ENCODE results near the gene SLC35C1. TPM values are rescaled to one million over a fixed set of nuclear protein-coding genes. Genes with fewer than 3 reads are reported as not detected.
A peak's percentile ranks its signal among the peaks of the same experiment; 100 is the strongest.

SLC35C1 gene
- total and polyA plus RNA-seq, 2 of the 13 experiments (the other 11 are each of a cell fraction or from before 2014, with no cell fraction given): 2.9 to 7.0 TPM

DNA sequence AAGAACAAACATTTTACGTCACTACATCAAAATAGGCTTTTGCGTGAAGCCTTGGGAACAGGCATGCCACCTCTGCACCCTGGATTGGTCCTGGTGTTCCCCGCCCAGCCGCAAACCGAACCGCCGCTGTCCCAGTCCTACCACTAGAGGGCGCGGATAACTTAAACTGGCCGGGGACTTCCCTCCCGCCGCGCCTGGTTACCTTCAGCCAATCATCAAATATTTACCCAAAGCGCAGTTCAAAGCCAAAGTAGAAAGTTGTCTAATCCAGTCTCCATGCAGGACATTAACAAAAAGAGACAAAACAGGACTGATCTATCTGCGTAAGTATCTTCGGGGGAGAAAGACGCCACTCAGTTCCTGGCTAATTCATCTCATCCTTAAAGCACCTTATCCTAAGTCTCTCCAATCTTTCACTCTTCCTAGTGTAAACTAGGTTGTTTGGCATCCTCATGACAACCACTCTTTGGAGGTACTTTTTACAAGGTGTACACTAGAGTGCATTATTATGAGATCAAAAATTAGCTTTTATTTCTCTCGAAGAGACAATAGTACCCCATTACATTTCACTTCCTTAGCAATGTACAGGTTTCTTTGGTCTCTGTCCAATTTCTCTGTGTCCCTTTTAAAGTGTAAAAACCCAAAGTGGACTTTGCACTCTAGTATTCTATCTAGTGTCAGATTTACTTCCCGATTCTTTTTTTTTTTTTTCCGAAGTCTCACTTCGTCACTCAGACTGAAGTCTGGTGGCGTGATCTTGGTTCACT, 38.4 kb downstream of the SLC35C1 start (continued):
- no peak for TF ChIP-seq ZHX2 (IDR thresholded peaks at IDR 0.05; ENCODE audit: low read depth)
- TF ChIP-seq ZHX2 (CRISPR knock-in tag; IDR thresholded peaks at IDR 0.05; ENCODE audit: borderline replicate concordance): no peak
- TF ChIP-seq, protein P1, sequence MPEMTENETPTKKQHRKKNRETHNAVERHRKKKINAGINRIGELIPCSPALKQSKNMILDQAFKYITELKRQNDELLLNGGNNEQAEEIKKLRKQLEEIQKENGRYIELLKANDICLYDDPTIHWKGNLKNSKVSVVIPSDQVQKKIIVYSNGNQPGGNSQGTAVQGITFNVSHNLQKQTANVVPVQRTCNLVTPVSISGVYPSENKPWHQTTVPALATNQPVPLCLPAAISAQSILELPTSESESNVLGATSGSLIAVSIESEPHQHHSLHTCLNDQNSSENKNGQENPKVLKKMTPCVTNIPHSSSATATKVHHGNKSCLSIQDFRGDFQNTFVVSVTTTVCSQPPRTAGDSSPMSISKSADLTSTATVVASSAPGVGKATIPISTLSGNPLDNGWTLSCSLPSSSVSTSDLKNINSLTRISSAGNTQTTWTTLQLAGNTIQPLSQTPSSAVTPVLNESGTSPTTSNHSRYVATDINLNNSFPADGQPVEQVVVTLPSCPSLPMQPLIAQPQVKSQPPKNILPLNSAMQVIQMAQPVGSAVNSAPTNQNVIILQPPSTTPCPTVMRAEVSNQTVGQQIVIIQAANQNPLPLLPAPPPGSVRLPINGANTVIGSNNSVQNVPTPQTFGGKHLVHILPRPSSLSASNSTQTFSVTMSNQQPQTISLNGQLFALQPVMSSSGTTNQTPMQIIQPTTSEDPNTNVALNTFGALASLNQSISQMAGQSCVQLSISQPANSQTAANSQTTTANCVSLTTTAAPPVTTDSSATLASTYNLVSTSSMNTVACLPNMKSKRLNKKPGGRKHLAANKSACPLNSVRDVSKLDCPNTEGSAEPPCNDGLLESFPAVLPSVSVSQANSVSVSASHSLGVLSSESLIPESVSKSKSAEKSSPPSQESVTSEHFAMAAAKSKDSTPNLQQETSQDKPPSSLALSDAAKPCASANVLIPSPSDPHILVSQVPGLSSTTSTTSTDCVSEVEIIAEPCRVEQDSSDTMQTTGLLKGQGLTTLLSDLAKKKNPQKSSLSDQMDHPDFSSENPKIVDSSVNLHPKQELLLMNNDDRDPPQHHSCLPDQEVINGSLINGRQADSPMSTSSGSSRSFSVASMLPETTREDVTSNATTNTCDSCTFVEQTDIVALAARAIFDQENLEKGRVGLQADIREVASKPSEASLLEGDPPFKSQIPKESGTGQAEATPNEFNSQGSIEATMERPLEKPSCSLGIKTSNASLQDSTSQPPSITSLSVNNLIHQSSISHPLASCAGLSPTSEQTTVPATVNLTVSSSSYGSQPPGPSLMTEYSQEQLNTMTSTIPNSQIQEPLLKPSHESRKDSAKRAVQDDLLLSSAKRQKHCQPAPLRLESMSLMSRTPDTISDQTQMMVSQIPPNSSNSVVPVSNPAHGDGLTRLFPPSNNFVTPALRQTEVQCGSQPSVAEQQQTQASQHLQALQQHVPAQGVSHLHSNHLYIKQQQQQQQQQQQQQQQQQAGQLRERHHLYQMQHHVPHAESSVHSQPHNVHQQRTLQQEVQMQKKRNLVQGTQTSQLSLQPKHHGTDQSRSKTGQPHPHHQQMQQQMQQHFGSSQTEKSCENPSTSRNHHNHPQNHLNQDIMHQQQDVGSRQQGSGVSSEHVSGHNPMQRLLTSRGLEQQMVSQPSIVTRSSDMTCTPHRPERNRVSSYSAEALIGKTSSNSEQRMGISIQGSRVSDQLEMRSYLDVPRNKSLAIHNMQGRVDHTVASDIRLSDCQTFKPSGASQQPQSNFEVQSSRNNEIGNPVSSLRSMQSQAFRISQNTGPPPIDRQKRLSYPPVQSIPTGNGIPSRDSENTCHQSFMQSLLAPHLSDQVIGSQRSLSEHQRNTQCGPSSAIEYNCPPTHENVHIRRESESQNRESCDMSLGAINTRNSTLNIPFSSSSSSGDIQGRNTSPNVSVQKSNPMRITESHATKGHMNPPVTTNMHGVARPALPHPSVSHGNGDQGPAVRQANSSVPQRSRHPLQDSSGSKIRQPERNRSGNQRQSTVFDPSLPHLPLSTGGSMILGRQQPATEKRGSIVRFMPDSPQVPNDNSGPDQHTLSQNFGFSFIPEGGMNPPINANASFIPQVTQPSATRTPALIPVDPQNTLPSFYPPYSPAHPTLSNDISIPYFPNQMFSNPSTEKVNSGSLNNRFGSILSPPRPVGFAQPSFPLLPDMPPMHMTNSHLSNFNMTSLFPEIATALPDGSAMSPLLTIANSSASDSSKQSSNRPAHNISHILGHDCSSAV (CRISPR knock-in tag; IDR thresholded peaks at IDR 0.05; ENCODE audit: borderline replicate concordance): no peak
- no peak for TF ChIP-seq ETV6 (CRISPR knock-in tag; conservative IDR thresholded peaks at IDR 0.05)
- TF ChIP-seq ZNF275 (CRISPR knock-in tag; IDR thresholded peaks at IDR 0.05; ENCODE audit: borderline replicate concordance): 0 out of 2 replicates have a peak, but pooled peaks have one; percentile 27
- TF ChIP-seq NCOR1 (IDR thresholded peaks at IDR 0.05; ENCODE audit: borderline replicate concordance, low read length): peak; percentile 92
- no peak for TF ChIP-seq CBFB (CRISPR knock-in tag; IDR thresholded peaks at IDR 0.05)
- no peak for TF ChIP-seq ZNF597 (CRISPR knock-in tag; IDR thresholded peaks at IDR 0.05)
- peak; percentile 40; the same call in 1 of the 2 replicates for TF ChIP-seq CREM (IDR thresholded peaks at IDR 0.05)
- no peak for TF ChIP-seq CREM (CRISPR knock-in tag; IDR thresholded peaks at IDR 0.05)
- peak; percentile 48; the same call in 1 of the 2 replicates for TF ChIP-seq MXD4 (CRISPR knock-in tag; IDR thresholded peaks at IDR 0.05)
- TF ChIP-seq EED (CRISPR knock-in tag; IDR thresholded peaks at IDR 0.05): no peak

Measured in HepG2 (cell line).